Measurements from ENCODE around the gene SFTPB.
"Not testable (repeated sequence)": the region's sequence is repeated elsewhere in the genome, so short reads cannot be mapped to it uniquely, and the experiment has no call there.

Gene SFTPB

DNA sequence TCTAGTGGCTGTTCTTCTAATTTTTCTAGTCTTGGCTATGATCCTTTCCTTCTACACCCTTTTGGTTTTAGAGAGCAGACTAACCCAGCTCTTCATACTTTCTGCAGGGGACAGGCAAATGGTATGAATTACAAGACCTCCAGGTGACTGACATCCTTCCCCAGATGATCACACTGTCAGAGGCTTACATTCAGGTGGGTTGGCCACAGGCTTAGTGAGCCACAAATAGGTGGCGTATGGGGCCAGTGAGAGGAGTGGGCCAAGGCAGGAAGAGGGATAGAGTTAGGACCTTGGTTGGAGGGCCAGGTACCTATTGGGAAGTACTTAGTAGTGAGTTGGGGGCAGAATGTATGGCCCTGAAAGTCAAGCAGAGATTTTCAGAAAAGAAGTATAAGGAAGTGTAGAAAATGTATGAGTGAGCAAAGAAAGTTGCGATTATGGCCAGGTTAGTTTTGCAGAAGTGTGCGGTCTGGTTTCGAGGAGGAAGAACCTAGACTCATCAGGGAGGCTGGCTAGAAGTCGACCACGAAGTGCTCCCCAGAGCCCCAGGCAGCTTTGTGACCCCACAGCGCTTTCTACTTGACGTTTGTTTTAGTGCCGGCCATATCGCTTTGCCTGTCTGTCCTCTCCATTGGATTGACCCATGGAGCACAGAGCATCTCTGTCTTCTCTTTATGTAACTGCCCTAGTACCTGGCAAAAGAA, 20.0 kb downstream of the SFTPB start:
- Histone ChIP-seq H3K9ac (ENCODE audit: low read depth, low read length) (no peak overlapping the region), H3K36me3 (ENCODE audit: insufficient read depth, low read length) (peaks cover 35% of the 10 kb centered on the region)

DNA sequence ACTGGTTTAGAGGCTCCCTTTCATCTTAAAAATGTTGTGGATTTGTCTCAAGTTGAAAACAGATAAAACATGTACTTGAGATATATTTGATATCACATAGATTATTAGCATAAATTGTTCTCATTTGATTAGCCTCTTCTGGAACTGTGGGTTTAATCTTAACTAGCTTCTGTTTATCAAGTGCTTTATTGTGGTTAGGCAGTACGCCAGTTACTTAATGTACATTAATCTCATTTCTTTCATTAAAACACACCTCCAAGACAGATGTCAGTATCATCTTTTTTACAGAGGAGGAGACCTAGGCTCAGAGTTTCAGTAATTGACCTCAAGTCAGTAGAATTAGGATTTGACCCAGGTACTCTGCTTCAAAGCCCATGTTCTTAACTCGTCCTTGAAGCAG, 21.8 kb downstream of the SFTPB start:
- no peak overlapping the region for H3K9ac ChIP-seq (ENCODE audit: low read depth, low read length)
- no peaks in the 10 kb centered on the region for H3K9me3 ChIP-seq (ENCODE audit: control insufficient read depth, insufficient read depth, low read length)
- no peaks in the 10 kb centered on the region for H3K4me1 ChIP-seq (ENCODE audit: insufficient read depth, low read length)
- H3K36me3 ChIP-seq (ENCODE audit: insufficient read depth, low read length), result peaks cover 44% of the 10 kb centered on the region

More for the DNA sequence above, 20.0 kb downstream of the SFTPB start:
- H3K4me1 ChIP-seq (ENCODE audit: insufficient read depth, low read length), result no peaks in the 10 kb centered on the region
- no peaks in the 10 kb centered on the region for H3K9me3 ChIP-seq (ENCODE audit: control insufficient read depth, insufficient read depth, low read length)

DNA sequence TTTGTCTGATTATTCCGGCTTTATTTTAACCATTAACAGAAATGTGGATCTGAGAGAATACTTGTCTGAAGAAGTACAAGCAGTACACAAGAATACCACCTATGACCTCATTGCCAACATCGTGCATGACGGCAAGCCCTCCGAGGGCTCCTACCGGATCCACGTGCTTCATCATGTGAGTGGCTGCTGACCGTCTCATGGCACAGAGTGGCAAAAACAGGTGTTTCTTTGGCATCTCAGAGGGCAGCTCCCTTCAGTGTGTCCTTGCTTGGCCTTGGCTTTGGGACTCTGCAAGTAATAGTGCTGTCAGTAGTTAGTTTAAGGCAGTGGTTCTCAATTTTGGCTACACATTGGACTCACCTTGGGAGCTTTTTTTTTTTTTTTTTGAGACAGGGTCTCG, 23.1 kb downstream of the SFTPB start:
- H3K36me3 ChIP-seq (ENCODE audit: insufficient read depth, low read length), result peaks cover 51% of the 10 kb centered on the region
- no peaks in the 10 kb centered on the region for H3K9me3 ChIP-seq (ENCODE audit: control insufficient read depth, insufficient read depth, low read length)
- no peaks in the 10 kb centered on the region for H3K4me1 ChIP-seq (ENCODE audit: insufficient read depth, low read length)
- H3K9ac ChIP-seq (ENCODE audit: low read depth, low read length), result no peak overlapping the region

DNA sequence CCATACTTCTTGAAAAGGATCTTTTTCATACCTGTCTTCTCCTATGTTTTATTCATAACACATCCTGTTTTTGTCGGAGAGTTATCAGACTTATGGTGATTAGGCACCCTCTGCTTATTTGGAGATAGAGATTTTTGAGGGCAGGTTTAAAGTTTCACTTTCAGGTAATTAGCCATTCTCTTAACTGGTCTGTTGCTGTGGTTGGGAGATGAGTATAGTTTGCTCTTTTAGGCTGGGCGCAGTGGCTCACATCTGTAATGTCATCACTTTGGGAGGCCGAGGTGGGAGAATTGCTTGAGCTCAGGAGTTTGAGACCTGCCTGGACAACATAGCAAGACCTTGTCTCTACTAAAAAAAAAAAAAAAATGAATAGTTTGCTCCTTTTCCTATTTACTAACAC, 25.3 kb downstream of the SFTPB start:
- Histone ChIP-seq H3K9me3 (ENCODE audit: control insufficient read depth, insufficient read depth, low read length) (no peaks in the 10 kb centered on the region), H3K36me3 (ENCODE audit: insufficient read depth, low read length) (peaks cover 45% of the 10 kb centered on the region), H3K9ac (ENCODE audit: low read depth, low read length) (no peak overlapping the region), H3K4me1 (ENCODE audit: insufficient read depth, low read length) (no peaks in the 10 kb centered on the region)

DNA sequence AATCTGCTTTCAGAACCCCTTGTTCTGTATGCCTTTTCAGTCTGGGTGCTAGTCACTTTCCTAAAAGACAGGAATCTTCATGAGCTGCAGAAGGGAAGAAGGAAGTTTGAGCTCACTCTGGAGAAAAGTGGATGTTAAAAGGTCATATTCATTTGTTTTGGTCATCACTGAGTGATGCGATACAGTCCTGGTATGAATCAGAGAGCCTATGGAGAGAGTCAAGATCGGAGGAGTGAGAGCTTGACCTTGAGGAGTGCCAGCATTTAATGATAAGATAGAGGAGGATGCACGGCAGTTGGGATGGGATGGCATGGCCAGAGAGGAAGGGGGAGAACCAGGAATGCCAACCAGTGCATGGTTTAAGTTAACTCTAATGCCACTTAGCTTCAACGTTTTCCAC, 32.4 kb downstream of the SFTPB start:
- no peaks in the 10 kb centered on the region for H3K9me3 ChIP-seq (ENCODE audit: control insufficient read depth, insufficient read depth, low read length)
- H3K4me1 ChIP-seq (ENCODE audit: insufficient read depth, low read length), result no peaks in the 10 kb centered on the region
- no peak overlapping the region for H3K9ac ChIP-seq (ENCODE audit: low read depth, low read length)
- peaks cover 26% of the 10 kb centered on the region for H3K36me3 ChIP-seq (ENCODE audit: insufficient read depth, low read length)

DNA sequence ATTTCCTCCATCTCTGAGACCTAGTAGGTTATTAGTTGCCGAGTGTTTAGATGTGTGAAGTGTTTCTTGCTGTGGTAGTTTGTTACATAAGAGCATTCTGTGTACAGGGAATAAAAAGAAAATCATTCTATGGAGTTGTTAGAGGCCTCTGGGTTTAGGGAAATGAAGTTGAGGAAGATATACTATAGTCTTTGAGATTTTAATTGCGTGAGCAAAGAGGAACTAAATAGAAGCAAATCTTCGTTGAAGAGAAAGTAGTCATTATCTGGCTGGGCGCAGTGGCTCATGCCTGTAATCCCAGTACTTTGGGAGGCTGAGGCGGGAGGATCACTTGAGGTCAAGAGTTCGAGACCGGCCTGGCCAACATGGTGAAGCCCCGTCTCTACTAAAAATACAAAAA, 33.0 kb downstream of the SFTPB start:
- Histone ChIP-seq H3K36me3 (ENCODE audit: insufficient read depth, low read length) (peaks cover 28% of the 10 kb centered on the region), H3K9ac (ENCODE audit: low read depth, low read length) (no peak overlapping the region), H3K4me1 (ENCODE audit: insufficient read depth, low read length) (no peaks in the 10 kb centered on the region), H3K9me3 (ENCODE audit: control insufficient read depth, insufficient read depth, low read length) (no peaks in the 10 kb centered on the region)

DNA sequence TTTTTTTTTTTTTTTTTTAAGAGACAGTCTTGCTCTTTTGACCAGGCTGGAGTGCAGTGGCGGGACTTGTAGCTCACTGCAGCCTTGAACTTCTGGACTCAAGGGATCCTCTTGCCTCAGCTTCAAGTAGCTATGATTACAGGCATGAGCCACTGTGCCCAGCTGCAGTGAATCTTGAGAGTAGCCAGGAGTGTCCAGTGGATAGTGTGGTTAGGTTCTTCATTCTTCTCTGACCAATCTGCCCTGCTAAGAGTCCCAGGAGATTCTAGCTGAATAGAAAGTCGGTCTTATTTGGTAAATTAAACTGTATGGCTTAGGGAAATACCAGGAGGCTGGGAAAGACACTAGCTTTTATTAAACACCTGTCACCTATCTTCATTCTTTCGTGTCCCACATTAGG, 36.7 kb downstream of the SFTPB start:
- H3K9me3 ChIP-seq (ENCODE audit: control insufficient read depth, insufficient read depth, low read length), result no peaks in the 10 kb centered on the region
- H3K36me3 ChIP-seq (ENCODE audit: insufficient read depth, low read length), result peaks cover 23% of the 10 kb centered on the region
- no peak overlapping the region for H3K9ac ChIP-seq (ENCODE audit: low read depth, low read length)
- no peaks in the 10 kb centered on the region for H3K4me1 ChIP-seq (ENCODE audit: insufficient read depth, low read length)

DNA sequence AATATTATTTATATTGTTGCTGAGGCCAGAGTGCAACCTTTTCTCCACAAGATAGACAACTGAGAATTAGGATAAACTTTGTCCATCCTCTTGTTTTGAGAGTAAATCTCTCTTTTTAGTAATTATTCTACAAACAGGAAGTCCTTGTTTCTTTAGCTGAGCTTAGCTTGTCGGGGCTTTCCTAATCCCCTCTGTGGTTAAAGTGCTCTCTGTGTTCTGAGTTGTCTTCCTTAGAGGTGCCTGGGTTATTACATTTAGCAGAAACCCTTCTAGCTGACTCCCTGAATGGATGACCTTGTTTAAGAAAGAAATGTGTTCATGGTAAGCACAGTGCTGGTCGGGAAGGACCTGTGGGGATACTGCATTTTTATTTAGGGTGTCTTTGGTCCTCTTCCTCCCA, 39.3 kb downstream of the SFTPB start:
- peaks cover 37% of the 10 kb centered on the region for H3K36me3 ChIP-seq (ENCODE audit: insufficient read depth, low read length)
- no peak overlapping the region for H3K9ac ChIP-seq (ENCODE audit: low read depth, low read length)
- no peaks in the 10 kb centered on the region for H3K4me1 ChIP-seq (ENCODE audit: insufficient read depth, low read length)
- H3K9me3 ChIP-seq (ENCODE audit: control insufficient read depth, insufficient read depth, low read length), result no peaks in the 10 kb centered on the region

DNA sequence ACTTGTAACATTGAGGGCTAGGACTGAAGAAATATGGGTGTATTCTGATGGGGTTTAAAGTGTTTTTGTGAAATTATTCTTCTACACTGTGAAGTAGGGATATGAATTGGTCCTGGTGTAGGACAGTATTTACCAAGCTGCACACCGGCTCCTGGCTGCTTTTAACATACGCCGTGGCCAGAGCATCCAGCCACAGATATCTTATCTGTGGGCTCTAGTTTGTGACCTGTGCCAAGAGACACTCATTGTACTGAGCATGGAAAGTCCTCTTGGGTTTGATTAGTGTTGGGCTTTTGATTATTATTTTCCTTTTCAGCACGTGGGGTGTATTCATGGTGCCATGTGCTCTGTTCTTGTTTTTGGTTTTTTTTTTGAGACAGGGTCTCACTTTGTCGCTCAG, 44.0 kb downstream of the SFTPB start:
- no peaks in the 10 kb centered on the region for H3K9me3 ChIP-seq (ENCODE audit: control insufficient read depth, insufficient read depth, low read length)
- no peak overlapping the region for H3K9ac ChIP-seq (ENCODE audit: low read depth, low read length)
- H3K4me1 ChIP-seq (ENCODE audit: insufficient read depth, low read length), result no peaks in the 10 kb centered on the region
- peaks cover 46% of the 10 kb centered on the region for H3K36me3 ChIP-seq (ENCODE audit: insufficient read depth, low read length)

DNA sequence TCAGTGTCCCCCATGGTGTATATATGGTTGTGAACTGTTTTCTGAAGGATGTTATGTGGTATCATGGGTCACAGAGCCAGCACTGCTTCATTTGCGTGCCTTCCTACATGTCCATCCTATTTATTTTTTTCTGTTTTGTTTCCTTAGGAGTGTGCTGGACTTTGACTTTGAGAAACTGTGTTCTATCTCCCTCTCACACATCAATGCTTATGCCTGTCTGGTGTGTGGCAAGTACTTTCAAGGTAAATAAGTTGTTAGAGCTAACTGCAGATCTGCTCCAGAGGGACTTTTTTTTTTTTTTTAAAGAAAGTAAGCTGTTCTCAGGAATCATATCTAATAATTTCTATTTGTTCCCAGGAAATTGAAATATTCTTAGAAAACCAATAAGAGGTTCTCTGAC, 46.7 kb downstream of the SFTPB start:
- Histone ChIP-seq H3K4me1 (ENCODE audit: insufficient read depth, low read length) (peaks cover 8% of the 10 kb centered on the region), H3K9me3 (ENCODE audit: control insufficient read depth, insufficient read depth, low read length) (no peaks in the 10 kb centered on the region), H3K9ac (ENCODE audit: low read depth, low read length) (no peak overlapping the region), H3K36me3 (ENCODE audit: insufficient read depth, low read length) (peaks cover 38% of the 10 kb centered on the region)

DNA sequence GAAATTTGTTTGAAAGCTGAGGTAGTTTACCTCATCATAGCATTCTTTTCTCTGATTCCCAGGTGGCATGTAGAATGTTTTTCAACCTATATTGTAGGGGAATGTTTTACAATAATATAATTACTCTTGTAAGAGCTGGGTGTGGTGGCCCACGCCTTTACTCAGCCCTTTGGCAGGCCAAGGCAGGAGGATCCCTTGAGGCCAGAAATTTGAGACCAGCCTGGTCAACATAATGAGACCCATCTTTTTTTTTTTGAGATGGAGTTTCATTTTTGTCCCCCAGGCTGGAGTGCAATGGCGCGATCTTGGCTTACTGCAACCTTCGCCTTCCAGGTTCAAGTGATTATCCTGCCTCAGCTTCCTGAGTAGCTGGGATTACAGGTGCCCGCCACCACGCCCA, 48.4 kb downstream of the SFTPB start:
- Histone ChIP-seq H3K4me1 (ENCODE audit: insufficient read depth, low read length) (peaks cover 8% of the 10 kb centered on the region), H3K9ac (ENCODE audit: low read depth, low read length) (no peak overlapping the region), H3K36me3 (ENCODE audit: insufficient read depth, low read length) (peaks cover 30% of the 10 kb centered on the region), H3K9me3 (ENCODE audit: control insufficient read depth, insufficient read depth, low read length) (no peaks in the 10 kb centered on the region)

DNA sequence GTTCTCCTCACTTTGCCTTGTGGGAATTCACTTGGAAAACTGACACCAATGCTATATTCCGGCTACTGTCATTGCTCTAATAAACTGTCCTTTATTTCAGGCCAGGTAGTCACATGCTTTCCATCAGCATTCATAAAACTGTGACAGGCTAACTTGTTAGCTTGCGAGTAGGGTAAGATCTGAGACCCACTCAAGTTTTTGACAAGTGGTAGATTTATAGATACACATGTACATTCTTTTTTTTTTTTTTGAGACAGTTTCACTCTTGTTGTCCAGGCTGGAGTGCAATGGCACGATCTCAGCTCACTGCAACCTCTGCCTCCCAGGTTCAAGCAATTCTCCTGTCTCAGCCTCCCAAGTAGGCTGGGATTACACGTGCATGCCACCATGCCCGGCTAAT, 50.3 kb downstream of the SFTPB start:
- not testable (repeated sequence) for H3K9me3 ChIP-seq (ENCODE audit: control insufficient read depth, insufficient read depth, low read length)
- Histone ChIP-seq H3K36me3 (ENCODE audit: insufficient read depth, low read length) (peaks cover 18% of the 10 kb centered on the region), H3K9ac (ENCODE audit: low read depth, low read length) (peak overlapping the region; percentile 6; the same call in 1 of the 2 replicates)

DNA sequence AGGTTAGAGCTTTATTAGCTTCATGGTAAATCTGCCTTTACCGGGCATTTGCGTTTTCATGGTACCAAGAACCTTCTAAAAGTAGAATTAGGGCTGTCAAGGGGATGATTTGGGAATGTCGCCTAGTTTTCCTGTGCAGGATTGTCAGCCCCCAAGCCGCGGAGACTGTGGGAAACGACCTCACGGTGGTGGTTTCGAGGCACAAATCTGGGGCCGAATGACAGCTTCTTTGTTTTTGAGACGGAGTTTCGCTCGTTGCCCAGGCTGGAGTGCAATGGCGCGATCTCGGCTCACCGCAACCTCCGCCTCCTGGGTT, 52.6 kb downstream of the SFTPB start:
- Histone ChIP-seq H3K9me3 (ENCODE audit: control insufficient read depth, insufficient read depth, low read length) (no peaks in the 10 kb centered on the region), H3K9ac (ENCODE audit: low read depth, low read length) (peak overlapping the region; percentile 98; the same call in 1 of the 2 replicates), H3K4me1 (ENCODE audit: insufficient read depth, low read length) (peaks cover 8% of the 10 kb centered on the region), H3K36me3 (ENCODE audit: insufficient read depth, low read length) (peaks cover 3% of the 10 kb centered on the region)

More for the DNA sequence above, 50.3 kb downstream of the SFTPB start:
- not testable (repeated sequence) for H3K4me1 ChIP-seq (ENCODE audit: insufficient read depth, low read length)

DNA sequence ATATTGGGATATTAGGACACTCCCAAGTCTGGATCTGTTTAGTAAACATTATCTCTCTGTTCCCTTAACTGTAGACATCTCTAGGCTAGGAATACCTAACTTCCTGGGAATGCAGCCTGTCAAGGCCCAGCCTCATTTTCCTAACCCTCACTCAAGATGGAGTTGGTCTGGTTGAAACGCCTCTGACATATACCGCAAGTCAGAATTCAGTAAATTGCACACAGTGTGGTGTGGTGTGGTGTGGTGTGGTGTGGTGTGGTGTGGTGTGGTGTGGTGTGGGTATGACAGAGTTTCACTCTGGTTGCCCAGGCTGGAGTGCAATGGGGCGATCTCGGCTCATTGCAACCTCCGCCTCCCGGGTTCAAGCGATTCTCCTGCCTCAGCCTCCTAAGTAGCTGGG, 53.2 kb downstream of the SFTPB start:
- H3K9me3 ChIP-seq (ENCODE audit: control insufficient read depth, insufficient read depth, low read length); H3K4me1 ChIP-seq (ENCODE audit: insufficient read depth, low read length); H3K36me3 ChIP-seq (ENCODE audit: insufficient read depth, low read length): not testable (repeated sequence)

DNA sequence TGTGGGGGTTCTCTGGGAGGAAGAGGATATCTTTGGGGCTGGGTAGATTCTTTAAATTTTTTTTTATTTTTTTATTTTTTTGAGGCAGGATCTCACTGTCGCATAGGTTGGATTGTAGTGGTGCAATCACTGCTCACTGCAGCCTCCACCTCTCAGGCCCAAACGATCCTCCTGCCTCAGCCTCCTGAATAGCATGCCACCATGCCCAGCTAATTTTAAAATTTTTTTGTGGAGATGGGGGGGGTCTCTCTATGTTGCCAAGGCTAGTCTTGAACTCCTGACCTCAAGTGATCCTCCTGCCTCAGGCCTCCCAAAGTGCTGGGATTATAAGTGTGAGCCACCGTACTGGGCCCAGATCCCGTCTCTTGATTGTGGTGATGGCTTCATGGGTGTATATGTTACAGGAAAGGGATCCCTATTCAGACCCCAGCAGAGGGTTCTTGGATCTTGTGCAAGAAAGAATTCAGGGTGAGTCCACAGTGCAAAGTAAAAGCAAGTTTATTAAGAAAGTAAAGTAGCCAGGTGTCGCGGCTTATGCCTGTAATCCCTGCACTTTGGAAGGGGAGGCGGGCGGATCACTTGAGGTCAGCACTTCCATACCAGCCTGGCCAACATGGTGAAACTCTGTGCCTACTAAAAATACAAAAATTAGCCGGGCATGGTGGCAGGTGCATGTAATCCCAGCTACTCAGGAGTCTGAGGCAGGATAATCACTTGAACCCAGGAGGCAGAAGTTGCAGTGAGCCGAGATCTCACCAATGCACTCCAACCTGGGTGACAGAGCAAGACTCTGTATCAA, 54.1 kb downstream of the SFTPB start:
- no peak overlapping the region for H3K9ac ChIP-seq (ENCODE audit: low read depth, low read length)
- H3K36me3 ChIP-seq (ENCODE audit: insufficient read depth, low read length), result peaks cover 3% of the 10 kb centered on the region
- H3K4me1 ChIP-seq (ENCODE audit: insufficient read depth, low read length), result peaks cover 8% of the 10 kb centered on the region
- no peaks in the 10 kb centered on the region for H3K9me3 ChIP-seq (ENCODE audit: control insufficient read depth, insufficient read depth, low read length)

More for the DNA sequence above, 53.2 kb downstream of the SFTPB start:
- H3K9ac ChIP-seq (ENCODE audit: low read depth, low read length), result not testable (repeated sequence)
